Measurements from ENCODE around the gene ABCG8. TPM values are rescaled to one million over a fixed set of nuclear protein-coding genes. Genes with fewer than 3 reads are reported as not detected.

ABCG8 gene
- total RNA-seq, 1 experiment from 2014 or later, result not detected

DNA sequence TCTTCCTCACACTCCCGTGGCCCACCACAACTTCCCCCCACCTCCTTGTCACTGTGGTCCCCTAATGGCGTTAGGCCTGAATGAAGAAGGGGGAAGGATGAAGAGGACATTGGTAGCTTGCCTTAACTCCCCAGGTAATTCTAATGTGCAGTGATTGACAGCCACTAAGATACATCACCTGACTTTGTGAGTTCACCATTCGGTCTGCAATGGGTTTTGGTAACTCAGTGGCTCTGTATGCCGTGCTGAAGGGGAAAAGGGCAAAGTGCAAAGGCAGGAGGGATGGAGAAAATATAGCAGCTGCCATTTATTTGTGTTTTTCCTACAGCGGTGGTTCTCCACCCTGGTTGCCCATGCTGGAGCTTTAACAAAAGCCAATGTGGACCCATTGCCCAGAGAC lies 42.2 kb downstream of the ABCG8 start:
- BruUV-seq (replicated peaks), result no TSS peak
- no peak for DNase-seq
- Histone ChIP-seq H3K27me3 (ENCODE audit: insufficient read depth, low read depth) (peaks cover 14% of the 10 kb centered on the region), H3K4me2 (peak overlapping the region; percentile 36; the same call in 1 of the 2 replicates), H3K4me3 (no peak overlapping the region), H2AFZ (no peak overlapping the region), H3K4me1 (replicated peaks; ENCODE audit: insufficient read depth) (peaks cover 16% of the 10 kb centered on the region), H3K36me3 (ENCODE audit: low read depth) (no peaks in the 10 kb centered on the region), H3K27ac (no peak overlapping the region), H3F3A (ENCODE audit: insufficient read depth, low read depth) (peaks cover 17% of the 10 kb centered on the region), H4K20me1 (ENCODE audit: insufficient read depth) (no peaks in the 10 kb centered on the region; the same call in 1 of the 2 replicates), H3K9me3 (ENCODE audit: insufficient read depth, low read depth) (no peaks in the 10 kb centered on the region), H3K79me2 (ENCODE audit: low read depth) (no peaks in the 10 kb centered on the region), H3K9me2 (ENCODE audit: insufficient read depth) (no peaks in the 10 kb centered on the region)
- CTCF ChIA-PET, result interaction anchor here (0.5 kb wide), 1 partner anchor 274 kb away, joined by 3 read pairs; no protein-coding TSS in a partner anchor
- intact Hi-C loops (cut with micrococcal nuclease; ENCODE audit: unreplicated experiment), result no loop called here
- TF ChIP-seq, protein P1, sequence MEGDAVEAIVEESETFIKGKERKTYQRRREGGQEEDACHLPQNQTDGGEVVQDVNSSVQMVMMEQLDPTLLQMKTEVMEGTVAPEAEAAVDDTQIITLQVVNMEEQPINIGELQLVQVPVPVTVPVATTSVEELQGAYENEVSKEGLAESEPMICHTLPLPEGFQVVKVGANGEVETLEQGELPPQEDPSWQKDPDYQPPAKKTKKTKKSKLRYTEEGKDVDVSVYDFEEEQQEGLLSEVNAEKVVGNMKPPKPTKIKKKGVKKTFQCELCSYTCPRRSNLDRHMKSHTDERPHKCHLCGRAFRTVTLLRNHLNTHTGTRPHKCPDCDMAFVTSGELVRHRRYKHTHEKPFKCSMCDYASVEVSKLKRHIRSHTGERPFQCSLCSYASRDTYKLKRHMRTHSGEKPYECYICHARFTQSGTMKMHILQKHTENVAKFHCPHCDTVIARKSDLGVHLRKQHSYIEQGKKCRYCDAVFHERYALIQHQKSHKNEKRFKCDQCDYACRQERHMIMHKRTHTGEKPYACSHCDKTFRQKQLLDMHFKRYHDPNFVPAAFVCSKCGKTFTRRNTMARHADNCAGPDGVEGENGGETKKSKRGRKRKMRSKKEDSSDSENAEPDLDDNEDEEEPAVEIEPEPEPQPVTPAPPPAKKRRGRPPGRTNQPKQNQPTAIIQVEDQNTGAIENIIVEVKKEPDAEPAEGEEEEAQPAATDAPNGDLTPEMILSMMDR (conservative IDR thresholded peaks at IDR 0.05), result no peak
- no peak for TF ChIP-seq EZH2 (IDR thresholded peaks at IDR 0.05; ENCODE audit: low read depth)
- POLR2A ChIA-PET (ENCODE audit: unreplicated experiment), result no interaction called here

DNA sequence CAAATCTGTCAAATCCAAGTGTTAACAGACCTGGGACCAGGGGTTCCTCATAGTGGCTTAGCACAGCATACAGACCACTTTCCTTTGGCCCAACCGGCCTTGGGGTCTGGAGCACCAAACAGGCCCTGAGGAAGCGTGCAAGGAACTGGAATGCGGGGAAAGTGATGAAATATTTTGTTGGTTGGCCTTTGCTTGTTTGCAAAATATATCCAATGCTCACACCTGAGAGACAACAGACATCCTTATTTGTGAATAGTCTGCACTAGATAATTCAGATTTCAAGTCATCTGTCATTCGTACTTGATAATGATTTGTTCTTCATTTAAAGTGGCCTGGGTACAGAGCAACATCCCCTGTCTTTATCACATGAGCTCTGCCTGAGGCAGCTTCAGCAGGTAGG lies 43.5 kb downstream of the ABCG8 start:
- TF ChIP-seq EZH2 (IDR thresholded peaks at IDR 0.05; ENCODE audit: low read depth), result no peak
- TF ChIP-seq, protein P1 (conservative IDR thresholded peaks at IDR 0.05), result no peak
- H3K27ac ChIP-seq, result peak overlapping the region; percentile 9
- peak overlapping the region; percentile 36 for H3K4me2 ChIP-seq
- ChIA-PET CTCF (interaction anchor here (0.7 kb wide), 1 partner anchor 428 kb away, joined by 8 read pairs; no protein-coding TSS in a partner anchor), POLR2A (ENCODE audit: unreplicated experiment) (interaction anchor here (0.6 kb wide), 1 partner anchor 351 kb away, joined by 5 read pairs; no protein-coding TSS in a partner anchor)
- no peaks in the 10 kb centered on the region for H3K9me2 ChIP-seq (ENCODE audit: insufficient read depth)
- H3K4me3 ChIP-seq, result no peak overlapping the region
- DNase-seq, result no peak
- H3K4me1 ChIP-seq (replicated peaks; ENCODE audit: insufficient read depth), result peaks cover 16% of the 10 kb centered on the region
- intact Hi-C loops (cut with micrococcal nuclease; ENCODE audit: unreplicated experiment), result no loop called here
- H3K79me2 ChIP-seq (ENCODE audit: low read depth), result no peaks in the 10 kb centered on the region
- H2AFZ ChIP-seq, result no peak overlapping the region
- BruUV-seq (replicated peaks), result no TSS peak
- H3F3A ChIP-seq (ENCODE audit: insufficient read depth, low read depth), result peaks cover 17% of the 10 kb centered on the region
- no peaks in the 10 kb centered on the region for H3K9me3 ChIP-seq (ENCODE audit: insufficient read depth, low read depth)
- no peaks in the 10 kb centered on the region; the same call in 1 of the 2 replicates for H4K20me1 ChIP-seq (ENCODE audit: insufficient read depth)
- peaks cover 2% of the 10 kb centered on the region; the same call in 1 of the 2 replicates for H3K36me3 ChIP-seq (ENCODE audit: low read depth)
- H3K27me3 ChIP-seq (ENCODE audit: insufficient read depth, low read depth), result 0 out of 2 replicates have a peak, but pooled peaks cover under 1% of the 10 kb centered on the region

DNA sequence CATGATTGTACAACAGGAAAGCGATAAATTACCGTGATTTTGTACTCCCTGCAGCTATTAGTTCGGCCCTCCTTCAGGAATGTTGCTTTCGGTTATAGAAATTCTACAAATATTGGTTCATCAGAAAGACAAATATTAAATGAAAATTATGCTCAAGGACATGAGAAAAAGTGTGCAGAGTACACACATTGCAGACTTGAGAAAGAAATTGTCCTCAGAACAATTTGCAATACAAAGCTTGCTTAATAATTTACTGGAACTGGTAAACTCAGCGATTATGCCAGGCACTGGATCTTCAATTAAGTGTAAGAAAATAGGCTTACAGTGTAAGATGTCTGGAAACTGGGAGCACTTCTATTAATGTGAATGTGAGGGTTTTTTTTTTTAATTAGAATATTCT lies 45.9 kb downstream of the ABCG8 start:
- H3K27ac ChIP-seq, result no peak overlapping the region
- H3K9me2 ChIP-seq (ENCODE audit: insufficient read depth), result no peaks in the 10 kb centered on the region
- no peak for DNase-seq
- no peaks in the 10 kb centered on the region for H3K79me2 ChIP-seq (ENCODE audit: low read depth)
- TF ChIP-seq, protein P1 (conservative IDR thresholded peaks at IDR 0.05), result no peak
- TF ChIP-seq EZH2 (IDR thresholded peaks at IDR 0.05; ENCODE audit: low read depth), result no peak
- H3K4me2 ChIP-seq, result no peak overlapping the region
- H3K36me3 ChIP-seq (ENCODE audit: low read depth), result peaks cover 22% of the 10 kb centered on the region
- H3F3A ChIP-seq (ENCODE audit: insufficient read depth, low read depth), result peaks cover 24% of the 10 kb centered on the region
- peaks cover 16% of the 10 kb centered on the region for H3K4me1 ChIP-seq (replicated peaks; ENCODE audit: insufficient read depth)
- no TSS peak for BruUV-seq (replicated peaks)
- peaks cover 4% of the 10 kb centered on the region; the same call in 1 of the 2 replicates for H4K20me1 ChIP-seq (ENCODE audit: insufficient read depth)
- no peak overlapping the region for H3K4me3 ChIP-seq
- ChIA-PET POLR2A (ENCODE audit: unreplicated experiment) (no interaction called here), CTCF (no interaction called here)
- no peaks in the 10 kb centered on the region for H3K27me3 ChIP-seq (ENCODE audit: insufficient read depth, low read depth)
- H2AFZ ChIP-seq, result no peak overlapping the region
- intact Hi-C loops (cut with micrococcal nuclease; ENCODE audit: unreplicated experiment), result no loop called here
- H3K9me3 ChIP-seq (ENCODE audit: insufficient read depth, low read depth), result no peaks in the 10 kb centered on the region
